ENCODE results near the gene CORIN.
"Not testable (repeated sequence)": the region's sequence is repeated elsewhere in the genome, so short reads cannot be mapped to it uniquely, and the experiment has no call there.

Gene CORIN

GRCh38 chr4:47553329-47554125 lies 284.3 kb downstream of the CORIN start:
- no peak for DNase-seq

GRCh38 chr4:47551682-47552081 lies 286.2 kb downstream of the CORIN start:
- no peak for DNase-seq

- no peak for DNase-seq
Observed at GRCh38 chr4:47550899-47551548, 286.8 kb downstream of the CORIN start.

GRCh38 chr4:47550357-47550756 lies 287.5 kb downstream of the CORIN start:
- not testable (repeated sequence) for DNase-seq

All from activated CD4-positive, alpha-beta T cell treated with anti-CD3 and anti-CD28 coated beads for 4 hours (primary cell).